ENCODE data around the gene C19orf38.

C19orf38 gene

DNA sequence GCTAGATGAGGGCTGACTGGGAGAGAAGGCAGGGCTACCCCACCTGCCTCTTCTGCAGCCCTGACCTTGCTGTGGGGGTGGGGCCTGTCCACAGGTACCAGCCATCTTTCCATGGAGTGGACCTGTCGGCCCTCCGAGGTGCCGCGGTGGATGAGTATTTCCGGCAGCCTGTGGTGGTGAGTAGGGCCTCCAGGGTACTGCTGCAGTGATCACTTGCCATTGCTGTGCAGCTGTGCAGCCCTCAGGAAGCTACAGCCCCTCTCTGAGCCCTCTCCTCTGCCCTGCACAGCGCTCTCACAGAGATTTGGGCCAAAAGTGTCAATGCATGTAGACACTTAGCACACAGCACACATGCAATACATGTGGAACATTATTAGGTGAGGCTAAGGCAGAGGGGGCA lies 68.4 kb downstream of the C19orf38 start:
- peaks cover 54% of the 10 kb centered on the region; the same call in 1 of the 2 replicates for H3K36me3 ChIP-seq (ENCODE audit: insufficient read depth, low read length)
- TF ChIP-seq, protein P1, sequence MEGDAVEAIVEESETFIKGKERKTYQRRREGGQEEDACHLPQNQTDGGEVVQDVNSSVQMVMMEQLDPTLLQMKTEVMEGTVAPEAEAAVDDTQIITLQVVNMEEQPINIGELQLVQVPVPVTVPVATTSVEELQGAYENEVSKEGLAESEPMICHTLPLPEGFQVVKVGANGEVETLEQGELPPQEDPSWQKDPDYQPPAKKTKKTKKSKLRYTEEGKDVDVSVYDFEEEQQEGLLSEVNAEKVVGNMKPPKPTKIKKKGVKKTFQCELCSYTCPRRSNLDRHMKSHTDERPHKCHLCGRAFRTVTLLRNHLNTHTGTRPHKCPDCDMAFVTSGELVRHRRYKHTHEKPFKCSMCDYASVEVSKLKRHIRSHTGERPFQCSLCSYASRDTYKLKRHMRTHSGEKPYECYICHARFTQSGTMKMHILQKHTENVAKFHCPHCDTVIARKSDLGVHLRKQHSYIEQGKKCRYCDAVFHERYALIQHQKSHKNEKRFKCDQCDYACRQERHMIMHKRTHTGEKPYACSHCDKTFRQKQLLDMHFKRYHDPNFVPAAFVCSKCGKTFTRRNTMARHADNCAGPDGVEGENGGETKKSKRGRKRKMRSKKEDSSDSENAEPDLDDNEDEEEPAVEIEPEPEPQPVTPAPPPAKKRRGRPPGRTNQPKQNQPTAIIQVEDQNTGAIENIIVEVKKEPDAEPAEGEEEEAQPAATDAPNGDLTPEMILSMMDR (conservative IDR thresholded peaks at IDR 0.05; ENCODE audit: low read length), result no peak
- no peak for TF ChIP-seq EZH2phosphoT487 (IDR thresholded peaks at IDR 0.05; ENCODE audit: borderline replicate concordance)

DNA sequence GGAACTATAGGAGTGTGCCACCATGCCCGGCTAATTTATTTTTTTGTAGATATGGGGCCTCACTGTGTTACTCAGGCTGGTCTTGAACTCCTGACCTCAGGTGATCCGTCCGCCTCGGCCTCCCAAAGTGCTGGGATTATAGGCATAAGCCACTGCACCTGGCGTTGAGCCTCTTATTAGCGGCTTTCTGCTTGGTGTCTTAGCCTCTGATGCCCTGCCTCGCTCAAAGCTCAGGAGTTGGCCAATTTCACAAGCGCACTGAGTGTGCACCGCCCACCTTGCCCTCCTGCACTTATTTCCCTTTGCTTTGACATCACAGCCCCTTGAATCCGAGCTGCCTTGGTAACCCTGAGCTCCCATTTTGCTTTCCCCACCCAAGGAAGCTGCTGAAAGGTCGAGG lies 70.1 kb downstream of the C19orf38 start:
- Histone ChIP-seq H3K27me3 (ENCODE audit: insufficient read depth, low read length, poor library complexity, severe bottlenecking) (no peaks in the 10 kb centered on the region), H3K9ac (ENCODE audit: low read depth, low read length, poor library complexity, severe bottlenecking) (no peak overlapping the region), H3K9me2 (replicated peaks; ENCODE audit: low read depth, low read length) (no peaks in the 10 kb centered on the region), H4K20me1 (ENCODE audit: insufficient read depth, low read length, poor library complexity, severe bottlenecking) (no peaks in the 10 kb centered on the region), H3K9me3 (ENCODE audit: insufficient read depth, low read depth, low read length) (no peaks in the 10 kb centered on the region), H3K4me1 (ENCODE audit: insufficient read depth, low read length, poor library complexity, severe bottlenecking) (no peaks in the 10 kb centered on the region), H2AFZ (ENCODE audit: low read length) (no peak overlapping the region), H3K4me3 (ENCODE audit: low read length, poor library complexity, severe bottlenecking) (no peak overlapping the region), H3K79me2 (ENCODE audit: insufficient read depth, low read length) (no peaks in the 10 kb centered on the region), H3F3A (ENCODE audit: low read depth) (no peaks in the 10 kb centered on the region), H3K4me2 (ENCODE audit: low read depth, low read length, poor library complexity, severe bottlenecking) (no peak overlapping the region), H3K36me3 (ENCODE audit: insufficient read depth, low read length) (peaks cover 41% of the 10 kb centered on the region; the same call in 1 of the 2 replicates)
- TF ChIP-seq EZH2phosphoT487 (IDR thresholded peaks at IDR 0.05; ENCODE audit: borderline replicate concordance), result no peak
- TF ChIP-seq, protein P1 (conservative IDR thresholded peaks at IDR 0.05; ENCODE audit: low read length), result no peak

More for the DNA sequence above, 68.4 kb downstream of the C19orf38 start:
- H3K79me2 ChIP-seq (ENCODE audit: insufficient read depth, low read length), result no peaks in the 10 kb centered on the region
- no peak overlapping the region for H2AFZ ChIP-seq (ENCODE audit: low read length)
- no peaks in the 10 kb centered on the region for H4K20me1 ChIP-seq (ENCODE audit: insufficient read depth, low read length, poor library complexity, severe bottlenecking)
- no peaks in the 10 kb centered on the region for H3K9me2 ChIP-seq (replicated peaks; ENCODE audit: low read depth, low read length)
- H3K27me3 ChIP-seq (ENCODE audit: insufficient read depth, low read length, poor library complexity, severe bottlenecking), result no peaks in the 10 kb centered on the region
- H3K4me2 ChIP-seq (ENCODE audit: low read depth, low read length, poor library complexity, severe bottlenecking), result no peak overlapping the region
- no peak overlapping the region for H3K9ac ChIP-seq (ENCODE audit: low read depth, low read length, poor library complexity, severe bottlenecking)
- no peaks in the 10 kb centered on the region for H3K9me3 ChIP-seq (ENCODE audit: insufficient read depth, low read depth, low read length)
- H3K4me3 ChIP-seq (ENCODE audit: low read length, poor library complexity, severe bottlenecking), result no peak overlapping the region
- H3K4me1 ChIP-seq (ENCODE audit: insufficient read depth, low read length, poor library complexity, severe bottlenecking), result no peaks in the 10 kb centered on the region
- H3F3A ChIP-seq (ENCODE audit: low read depth), result no peaks in the 10 kb centered on the region

Measured in Loucy (cell line).